ENCODE measurements around the gene DIRAS1.

DNA sequence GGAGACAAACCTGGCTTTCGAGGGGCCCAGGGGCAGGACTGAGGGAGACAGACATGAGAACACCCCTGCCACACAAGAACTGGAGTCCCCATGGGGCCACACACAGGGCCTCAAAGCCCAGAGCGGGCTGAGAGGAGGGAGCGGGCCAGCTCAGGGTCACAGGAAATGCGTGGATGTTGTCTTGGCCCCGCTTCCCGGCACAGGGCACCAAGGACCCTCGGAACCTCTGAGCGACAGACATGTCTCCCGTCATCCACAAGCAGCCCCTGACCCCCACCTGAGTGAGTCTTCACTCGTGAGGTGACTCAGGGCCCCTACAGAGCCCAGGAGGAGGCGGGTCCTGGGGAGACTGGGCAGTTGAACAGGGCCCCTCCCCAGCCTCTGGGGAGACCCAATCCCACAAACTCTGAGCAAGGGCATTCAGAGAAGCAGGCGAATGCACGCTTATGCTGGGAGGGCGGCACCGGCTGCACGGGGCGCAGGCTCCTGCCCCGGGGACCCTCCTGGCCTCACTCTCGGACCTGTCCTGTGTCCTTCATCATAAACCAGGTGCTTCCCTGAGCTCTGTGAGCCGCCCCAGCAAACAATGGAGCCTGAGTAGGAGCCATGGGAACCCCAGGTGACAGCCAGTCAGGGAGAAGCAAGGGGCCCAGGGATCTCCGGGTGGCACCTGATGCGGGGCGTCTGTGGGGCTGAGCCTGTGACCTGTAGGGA, 41.8 kb upstream of the DIRAS1 start:
- TF ChIP-seq, protein P1, sequence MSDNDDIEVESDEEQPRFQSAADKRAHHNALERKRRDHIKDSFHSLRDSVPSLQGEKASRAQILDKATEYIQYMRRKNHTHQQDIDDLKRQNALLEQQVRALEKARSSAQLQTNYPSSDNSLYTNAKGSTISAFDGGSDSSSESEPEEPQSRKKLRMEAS (IDR thresholded peaks at IDR 0.05) = no peak
- TF ChIP-seq YY1 (IDR thresholded peaks at IDR 0.05) (no peak), RAD21 (IDR thresholded peaks at IDR 0.05) (no peak), FOXA1 (IDR thresholded peaks at IDR 0.05) (no peak)
- TF ChIP-seq, protein P2, sequence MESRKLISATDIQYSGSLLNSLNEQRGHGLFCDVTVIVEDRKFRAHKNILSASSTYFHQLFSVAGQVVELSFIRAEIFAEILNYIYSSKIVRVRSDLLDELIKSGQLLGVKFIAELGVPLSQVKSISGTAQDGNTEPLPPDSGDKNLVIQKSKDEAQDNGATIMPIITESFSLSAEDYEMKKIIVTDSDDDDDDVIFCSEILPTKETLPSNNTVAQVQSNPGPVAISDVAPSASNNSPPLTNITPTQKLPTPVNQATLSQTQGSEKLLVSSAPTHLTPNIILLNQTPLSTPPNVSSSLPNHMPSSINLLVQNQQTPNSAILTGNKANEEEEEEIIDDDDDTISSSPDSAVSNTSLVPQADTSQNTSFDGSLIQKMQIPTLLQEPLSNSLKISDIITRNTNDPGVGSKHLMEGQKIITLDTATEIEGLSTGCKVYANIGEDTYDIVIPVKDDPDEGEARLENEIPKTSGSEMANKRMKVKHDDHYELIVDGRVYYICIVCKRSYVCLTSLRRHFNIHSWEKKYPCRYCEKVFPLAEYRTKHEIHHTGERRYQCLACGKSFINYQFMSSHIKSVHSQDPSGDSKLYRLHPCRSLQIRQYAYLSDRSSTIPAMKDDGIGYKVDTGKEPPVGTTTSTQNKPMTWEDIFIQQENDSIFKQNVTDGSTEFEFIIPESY (IDR thresholded peaks at IDR 0.05) = no peak
- TF ChIP-seq, protein P3, sequence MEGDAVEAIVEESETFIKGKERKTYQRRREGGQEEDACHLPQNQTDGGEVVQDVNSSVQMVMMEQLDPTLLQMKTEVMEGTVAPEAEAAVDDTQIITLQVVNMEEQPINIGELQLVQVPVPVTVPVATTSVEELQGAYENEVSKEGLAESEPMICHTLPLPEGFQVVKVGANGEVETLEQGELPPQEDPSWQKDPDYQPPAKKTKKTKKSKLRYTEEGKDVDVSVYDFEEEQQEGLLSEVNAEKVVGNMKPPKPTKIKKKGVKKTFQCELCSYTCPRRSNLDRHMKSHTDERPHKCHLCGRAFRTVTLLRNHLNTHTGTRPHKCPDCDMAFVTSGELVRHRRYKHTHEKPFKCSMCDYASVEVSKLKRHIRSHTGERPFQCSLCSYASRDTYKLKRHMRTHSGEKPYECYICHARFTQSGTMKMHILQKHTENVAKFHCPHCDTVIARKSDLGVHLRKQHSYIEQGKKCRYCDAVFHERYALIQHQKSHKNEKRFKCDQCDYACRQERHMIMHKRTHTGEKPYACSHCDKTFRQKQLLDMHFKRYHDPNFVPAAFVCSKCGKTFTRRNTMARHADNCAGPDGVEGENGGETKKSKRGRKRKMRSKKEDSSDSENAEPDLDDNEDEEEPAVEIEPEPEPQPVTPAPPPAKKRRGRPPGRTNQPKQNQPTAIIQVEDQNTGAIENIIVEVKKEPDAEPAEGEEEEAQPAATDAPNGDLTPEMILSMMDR (IDR thresholded peaks at IDR 0.05; ENCODE audit: low read depth, low read length, missing input control) = no peak

Measured in liver (tissue), 3 donors.